OCI-LY3 (cell line): ENCODE results near the gene CERKL.

Experiments
- EZH2phosphoT487 ChIP-seq: fragments of 200-600 bp; shearing (Covaris generic); IDR thresholded peaks from 2 replicates; pipeline ENCODE4 v1.6.1; 2018; ENCODE audit warnings: antibody characterized with exemption, mixed run types, low read depth
- TF ChIP-seq, protein P1 (sequence below): fragments of 200-600, 300-600 bp; sonication (generic); IDR thresholded peaks from 2 replicates; pipeline ENCODE4 v1.5.1; 2014; ENCODE audit warnings: antibody characterized with exemption, low read length, low read depth

DNA sequence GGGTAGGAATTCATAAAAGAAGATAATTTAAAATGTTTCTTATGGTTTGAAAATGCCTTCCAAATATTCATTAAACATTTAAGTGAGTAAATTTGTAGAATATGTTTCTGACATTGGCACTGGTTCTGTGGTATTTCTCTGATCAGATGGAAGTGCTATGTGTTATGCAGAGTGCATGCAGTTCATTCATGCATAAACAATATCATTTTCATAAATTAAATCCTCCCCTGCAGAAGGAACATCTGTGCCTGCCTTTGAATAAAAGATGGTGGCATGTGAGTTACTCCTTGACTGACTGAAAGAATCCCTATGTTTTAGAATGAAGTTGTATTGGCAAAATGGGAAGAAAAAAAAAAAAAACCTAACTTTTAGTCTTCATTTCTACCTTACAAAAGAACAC is 17.6 kb upstream of the CERKL start:
- TF ChIP-seq, protein P1, sequence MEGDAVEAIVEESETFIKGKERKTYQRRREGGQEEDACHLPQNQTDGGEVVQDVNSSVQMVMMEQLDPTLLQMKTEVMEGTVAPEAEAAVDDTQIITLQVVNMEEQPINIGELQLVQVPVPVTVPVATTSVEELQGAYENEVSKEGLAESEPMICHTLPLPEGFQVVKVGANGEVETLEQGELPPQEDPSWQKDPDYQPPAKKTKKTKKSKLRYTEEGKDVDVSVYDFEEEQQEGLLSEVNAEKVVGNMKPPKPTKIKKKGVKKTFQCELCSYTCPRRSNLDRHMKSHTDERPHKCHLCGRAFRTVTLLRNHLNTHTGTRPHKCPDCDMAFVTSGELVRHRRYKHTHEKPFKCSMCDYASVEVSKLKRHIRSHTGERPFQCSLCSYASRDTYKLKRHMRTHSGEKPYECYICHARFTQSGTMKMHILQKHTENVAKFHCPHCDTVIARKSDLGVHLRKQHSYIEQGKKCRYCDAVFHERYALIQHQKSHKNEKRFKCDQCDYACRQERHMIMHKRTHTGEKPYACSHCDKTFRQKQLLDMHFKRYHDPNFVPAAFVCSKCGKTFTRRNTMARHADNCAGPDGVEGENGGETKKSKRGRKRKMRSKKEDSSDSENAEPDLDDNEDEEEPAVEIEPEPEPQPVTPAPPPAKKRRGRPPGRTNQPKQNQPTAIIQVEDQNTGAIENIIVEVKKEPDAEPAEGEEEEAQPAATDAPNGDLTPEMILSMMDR: no peak
- no peak for TF ChIP-seq EZH2phosphoT487
